T-helper 2 cell treated with Interferon-gamma antibody and Interleukin-4, amounts not matched to agents 5 μg/mL and 100 μg/mL, for 36 hours (primary cell): ENCODE results near the gene NAP1L5.
A peak's percentile ranks its signal among the peaks of the same experiment; 100 is the strongest.

Experiments
- DNase-seq: peaks from one replicate; pipeline ENCODE4 v3.0.0; 2021; ENCODE audit warnings: low spot score
- H3K27ac Mint-ChIP-seq: one replicate; pipeline ENCODE4 v1.8.0; 2021; ENCODE audit warnings: mild to moderate bottlenecking, mixed read lengths
- H3K27me3 Mint-ChIP-seq: one replicate; pipeline ENCODE4 v1.8.0; 2021; ENCODE audit warnings: low read depth, mixed read lengths
- H3K36me3 Mint-ChIP-seq: one replicate; pipeline ENCODE4 v1.8.0; 2021; ENCODE audit warnings: low read depth, mixed read lengths
- H3K4me1 Mint-ChIP-seq: one replicate; pipeline ENCODE4 v1.8.0; 2021; ENCODE audit warnings: low read depth, mixed read lengths
- H3K4me3 Mint-ChIP-seq: one replicate; pipeline ENCODE4 v1.8.0; 2022; ENCODE audit warnings: mild to moderate bottlenecking, moderate library complexity, mixed read lengths
- H3K9me3 Mint-ChIP-seq: one replicate; pipeline ENCODE4 v1.8.0; 2021; ENCODE audit warnings: mixed read lengths

Gene NAP1L5, protein sequence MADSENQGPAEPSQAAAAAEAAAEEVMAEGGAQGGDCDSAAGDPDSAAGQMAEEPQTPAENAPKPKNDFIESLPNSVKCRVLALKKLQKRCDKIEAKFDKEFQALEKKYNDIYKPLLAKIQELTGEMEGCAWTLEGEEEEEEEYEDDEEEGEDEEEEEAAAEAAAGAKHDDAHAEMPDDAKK

DNA sequence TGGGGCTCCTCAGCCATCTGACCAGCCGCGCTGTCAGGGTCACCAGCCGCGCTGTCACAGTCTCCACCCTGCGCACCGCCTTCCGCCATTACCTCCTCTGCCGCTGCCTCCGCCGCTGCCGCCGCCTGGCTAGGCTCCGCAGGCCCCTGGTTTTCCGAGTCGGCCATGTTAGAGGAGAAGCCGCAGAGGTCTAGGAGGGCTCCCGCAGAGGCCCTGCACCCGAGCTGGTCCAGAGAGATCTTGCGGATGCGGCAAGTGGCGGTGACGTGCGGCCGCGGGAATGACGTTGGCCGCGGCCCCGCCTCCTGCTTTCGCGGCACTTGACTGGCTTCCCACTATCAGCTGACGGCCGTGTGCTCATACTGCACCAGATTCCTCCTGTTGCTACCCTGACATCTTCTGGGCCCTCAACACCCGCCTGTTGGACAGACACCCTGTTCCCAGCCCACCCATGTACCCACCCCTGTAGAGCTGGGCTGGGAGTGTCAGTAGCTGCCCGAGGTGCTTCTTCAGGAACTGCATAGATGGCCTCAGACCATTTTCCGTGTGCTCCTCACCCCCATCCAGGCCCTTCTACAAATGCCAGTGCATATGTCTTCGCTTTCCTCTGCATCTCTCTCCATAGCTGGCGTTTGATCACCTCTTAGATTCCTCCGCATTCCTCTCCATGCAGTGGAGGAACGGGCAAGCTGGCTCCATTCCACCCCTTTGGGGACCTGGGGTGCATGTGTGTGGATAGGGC is at the start of gene NAP1L5:
Gene NAP1L5, minus strand, starts transcription at position 242 of the 742 bp plus-strand sequence. Its CDS starts 75 bp downstream, at position 167.
- DNase-seq: peak; percentile 63
- peaks cover 14% of the 10 kb centered on the region for H3K4me1 Mint-ChIP-seq
- H3K27me3 Mint-ChIP-seq: no peaks in the 10 kb centered on the region
- H3K27ac Mint-ChIP-seq: peak within 1 kb of the TSS; percentile 76
- peaks cover 12% of the 10 kb centered on the region for H3K36me3 Mint-ChIP-seq
- H3K4me3 Mint-ChIP-seq: peak within 1 kb of the TSS; percentile 88
- H3K9me3 Mint-ChIP-seq: no peaks in the 10 kb centered on the region

- Mint-ChIP-seq H3K36me3 (peaks cover 8% of the 10 kb centered on the region), H3K9me3 (no peaks in the 10 kb centered on the region), H3K27me3 (no peaks in the 10 kb centered on the region), H3K4me1 (no peaks in the 10 kb centered on the region), H3K27ac (no peak overlapping the region), H3K4me3 (no peak overlapping the region)
- no peak for DNase-seq
These were observed 49.7 kb upstream of the NAP1L5 start for GRCh38 chr4:88747351-88747750.

DNA sequence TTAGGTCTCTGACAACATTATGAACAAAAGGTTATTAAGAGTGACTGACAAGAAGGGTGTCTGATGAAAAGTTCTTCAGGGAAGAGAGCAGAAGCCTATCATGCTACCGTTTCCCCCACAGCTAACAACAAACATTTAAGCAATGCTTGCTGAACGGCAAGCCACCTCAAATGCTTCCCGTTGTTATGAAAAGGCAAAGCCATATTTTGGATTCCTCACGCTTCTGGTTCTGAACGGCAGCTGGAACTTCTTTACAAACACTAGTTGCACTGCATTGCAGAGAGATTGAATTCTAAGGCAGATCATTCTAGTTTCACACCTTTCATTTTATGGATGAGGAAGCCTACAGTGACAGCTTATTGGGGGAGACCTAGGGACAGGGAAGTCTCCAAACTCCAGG is 48.6 kb upstream of the NAP1L5 start:
- no peaks in the 10 kb centered on the region for H3K4me1 Mint-ChIP-seq
- H3K36me3 Mint-ChIP-seq: peaks cover 8% of the 10 kb centered on the region

DNA sequence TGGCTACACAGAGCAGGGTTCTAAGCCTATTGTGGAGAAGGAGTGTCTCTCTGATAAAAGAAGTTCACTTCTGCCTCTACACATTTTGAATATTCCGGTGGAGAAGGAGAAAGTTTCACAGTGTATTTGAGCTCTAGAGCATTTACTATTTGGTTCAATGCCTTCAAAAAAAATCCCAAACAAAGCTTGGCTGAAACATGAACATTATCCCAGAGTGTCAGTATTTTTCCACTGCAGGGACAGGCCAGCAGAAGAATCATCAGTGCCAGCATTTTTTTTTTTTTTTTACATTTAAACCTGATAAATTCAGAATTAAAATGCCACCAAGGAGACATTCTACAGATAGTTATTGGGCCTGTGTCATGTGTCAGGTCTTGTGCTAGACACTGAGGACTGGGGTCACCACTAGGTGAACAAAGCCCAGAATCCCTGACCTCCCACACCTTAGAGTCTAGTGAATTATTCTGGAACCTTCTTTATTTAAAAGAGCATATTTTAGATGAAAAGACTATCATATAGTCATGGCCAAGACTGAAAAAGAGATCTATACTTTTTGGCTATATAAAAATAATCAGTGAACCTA is 48.0 kb upstream of the NAP1L5 start:
- DNase-seq: no peak
- Mint-ChIP-seq H3K4me1 (no peaks in the 10 kb centered on the region), H3K9me3 (no peaks in the 10 kb centered on the region), H3K27ac (no peak overlapping the region), H3K36me3 (peaks cover 8% of the 10 kb centered on the region), H3K27me3 (no peaks in the 10 kb centered on the region), H3K4me3 (no peak overlapping the region)

More for the DNA sequence above, 48.6 kb upstream of the NAP1L5 start:
- no peaks in the 10 kb centered on the region for H3K9me3 Mint-ChIP-seq
- no peaks in the 10 kb centered on the region for H3K27me3 Mint-ChIP-seq
- DNase-seq: no peak
- H3K27ac Mint-ChIP-seq: no peak overlapping the region
- no peak overlapping the region for H3K4me3 Mint-ChIP-seq

DNA sequence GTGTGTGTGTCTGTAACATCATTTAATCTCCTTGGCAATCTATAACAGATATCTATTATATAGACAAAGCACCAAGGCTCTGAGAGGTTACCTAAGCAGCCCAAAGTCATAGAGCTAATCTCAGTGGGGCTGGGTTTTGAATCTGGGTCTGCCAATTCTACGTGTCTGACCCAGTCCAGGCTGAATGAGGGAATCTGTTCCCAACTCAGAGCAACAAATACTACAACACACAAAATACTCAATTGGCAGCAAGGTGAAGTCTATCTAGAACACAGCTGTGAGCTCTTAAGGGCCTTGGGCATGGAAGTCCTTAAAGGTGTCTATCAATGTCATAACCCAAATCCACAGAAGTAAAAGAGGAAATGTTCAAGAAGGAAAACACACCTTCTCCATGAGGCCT is 47.5 kb upstream of the NAP1L5 start:
- no peak for DNase-seq
- Mint-ChIP-seq H3K27ac (no peak overlapping the region), H3K36me3 (peaks cover 8% of the 10 kb centered on the region), H3K27me3 (no peaks in the 10 kb centered on the region), H3K4me3 (no peak overlapping the region), H3K9me3 (no peaks in the 10 kb centered on the region), H3K4me1 (no peaks in the 10 kb centered on the region)

GRCh38 chr4:88744609-88745008 is 47.0 kb upstream of the NAP1L5 start:
- no peak overlapping the region for H3K4me3 Mint-ChIP-seq
- peaks cover 7% of the 10 kb centered on the region for H3K36me3 Mint-ChIP-seq
- no peak for DNase-seq
- H3K27ac Mint-ChIP-seq: no peak overlapping the region
- H3K4me1 Mint-ChIP-seq: no peaks in the 10 kb centered on the region
- no peaks in the 10 kb centered on the region for H3K27me3 Mint-ChIP-seq
- H3K9me3 Mint-ChIP-seq: no peaks in the 10 kb centered on the region

DNA sequence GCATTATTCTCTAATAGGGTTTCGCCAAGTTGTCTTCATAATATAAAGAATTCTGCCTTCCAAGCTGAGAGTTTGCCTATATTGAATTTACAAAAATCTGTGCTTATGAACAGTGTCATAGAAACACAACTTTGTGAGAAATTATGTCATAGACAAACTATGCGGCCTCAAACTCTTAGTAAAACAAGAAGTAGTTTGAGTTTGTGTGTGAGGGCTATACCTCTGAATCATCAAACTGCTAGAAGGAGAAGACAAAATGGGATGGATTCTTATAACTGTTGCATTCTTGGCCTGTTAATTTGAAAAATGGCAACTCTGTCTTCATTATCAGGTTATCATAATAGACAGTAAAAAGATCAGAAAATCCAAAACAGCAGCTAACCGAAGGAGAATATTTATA is 46.1 kb upstream of the NAP1L5 start:
- Mint-ChIP-seq H3K27ac (no peak overlapping the region), H3K27me3 (no peaks in the 10 kb centered on the region), H3K4me1 (no peaks in the 10 kb centered on the region), H3K9me3 (no peaks in the 10 kb centered on the region), H3K36me3 (peaks cover 1% of the 10 kb centered on the region), H3K4me3 (no peak overlapping the region)
- DNase-seq: no peak

GRCh38 chr4:88742561-88742960 is 44.9 kb upstream of the NAP1L5 start:
- Mint-ChIP-seq H3K4me1 (peaks cover 5% of the 10 kb centered on the region), H3K27ac (no peak overlapping the region), H3K9me3 (no peaks in the 10 kb centered on the region), H3K4me3 (no peak overlapping the region), H3K27me3 (no peaks in the 10 kb centered on the region), H3K36me3 (peaks cover 6% of the 10 kb centered on the region)
- no peak for DNase-seq

DNA sequence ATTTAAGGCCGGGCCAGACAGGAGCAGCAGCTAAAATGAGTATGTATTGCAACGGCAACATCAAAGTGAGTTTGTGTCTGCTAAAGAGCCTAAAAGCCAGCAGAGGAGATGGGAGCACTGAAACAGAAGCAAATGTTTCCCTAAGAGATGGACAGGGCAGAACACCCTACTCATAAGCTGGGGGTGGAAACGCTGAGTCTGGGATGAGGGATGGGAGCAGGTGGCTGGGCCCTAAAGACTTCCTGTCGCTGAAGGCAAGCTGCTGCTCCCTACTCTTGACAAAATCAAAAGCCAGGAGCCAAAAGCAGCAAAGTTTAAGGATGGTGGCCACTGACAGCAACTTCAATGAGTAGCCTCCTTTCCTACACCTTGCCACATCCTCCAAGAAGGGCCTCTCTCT is 40.6 kb upstream of the NAP1L5 start:
- Mint-ChIP-seq H3K36me3 (peaks cover 7% of the 10 kb centered on the region), H3K27me3 (no peaks in the 10 kb centered on the region), H3K4me1 (peaks cover 6% of the 10 kb centered on the region), H3K4me3 (no peak overlapping the region), H3K9me3 (no peaks in the 10 kb centered on the region), H3K27ac (no peak overlapping the region)
- DNase-seq: no peak

GRCh38 chr4:88737307-88737941 is 39.8 kb upstream of the NAP1L5 start:
- Mint-ChIP-seq H3K36me3 (peaks cover 7% of the 10 kb centered on the region), H3K9me3 (no peaks in the 10 kb centered on the region), H3K27ac (no peak overlapping the region), H3K4me3 (no peak overlapping the region), H3K27me3 (no peaks in the 10 kb centered on the region), H3K4me1 (peaks cover 6% of the 10 kb centered on the region)
- no peak for DNase-seq

GRCh38 chr4:88736264-88736663 is 38.6 kb upstream of the NAP1L5 start:
- H3K4me3 Mint-ChIP-seq: no peak overlapping the region

GRCh38 chr4:88735564-88735963 is 37.9 kb upstream of the NAP1L5 start:
- Mint-ChIP-seq H3K27me3 (no peaks in the 10 kb centered on the region), H3K4me3 (no peak overlapping the region), H3K27ac (no peak overlapping the region), H3K9me3 (no peaks in the 10 kb centered on the region), H3K4me1 (peaks cover 6% of the 10 kb centered on the region), H3K36me3 (peaks cover 12% of the 10 kb centered on the region)
- DNase-seq: no peak

More at GRCh38 chr4:88736264-88736663, 38.6 kb upstream of the NAP1L5 start:
- H3K36me3 Mint-ChIP-seq: peaks cover 7% of the 10 kb centered on the region
- peaks cover 6% of the 10 kb centered on the region for H3K4me1 Mint-ChIP-seq
- no peak overlapping the region for H3K27ac Mint-ChIP-seq
- no peaks in the 10 kb centered on the region for H3K27me3 Mint-ChIP-seq
- no peak for DNase-seq
- H3K9me3 Mint-ChIP-seq: no peaks in the 10 kb centered on the region

GRCh38 chr4:88734403-88734949 is 36.8 kb upstream of the NAP1L5 start:
- Mint-ChIP-seq H3K9me3 (no peaks in the 10 kb centered on the region), H3K27ac (no peak overlapping the region), H3K4me1 (peaks cover 6% of the 10 kb centered on the region), H3K36me3 (peaks cover 14% of the 10 kb centered on the region), H3K4me3 (no peak overlapping the region), H3K27me3 (no peaks in the 10 kb centered on the region)
- no peak for DNase-seq
